ENCODE data around the gene TNIP2.

GRCh38 chr4:2746891-2747695 lies 9.0 kb downstream of the TNIP2 start:
- TF ChIP-seq CTCF (IDR thresholded peaks at IDR 0.05; ENCODE audit: insufficient read depth, low read length) (no peak), GABPA (IDR thresholded peaks at IDR 0.05; ENCODE audit: low read depth) (no peak), REST (IDR thresholded peaks at IDR 0.05; ENCODE audit: insufficient replicate concordance, low read depth) (no peak), POLR2AphosphoS5 (IDR thresholded peaks at IDR 0.05; ENCODE audit: low read depth) (no peak), SPI1 (IDR thresholded peaks at IDR 0.05; ENCODE audit: borderline replicate concordance, low read depth) (no peak)
